Activated T-cell treated with anti-CD3 and anti-CD28 coated beads, Interleukin-2, amount 50 U/mL, for 48 hours (primary cell): ENCODE measurements around the gene DNALI1.
"Not testable (repeated sequence)": the region's sequence is repeated elsewhere in the genome, so short reads cannot be mapped to it uniquely, and the experiment has no call there.

Source experiments
- DNase-seq, 2 experiments: peaks; one replicate each; pipeline ENCODE4 v3.0.0-alpha.2; 2020

The DNALI1 gene

DNA sequence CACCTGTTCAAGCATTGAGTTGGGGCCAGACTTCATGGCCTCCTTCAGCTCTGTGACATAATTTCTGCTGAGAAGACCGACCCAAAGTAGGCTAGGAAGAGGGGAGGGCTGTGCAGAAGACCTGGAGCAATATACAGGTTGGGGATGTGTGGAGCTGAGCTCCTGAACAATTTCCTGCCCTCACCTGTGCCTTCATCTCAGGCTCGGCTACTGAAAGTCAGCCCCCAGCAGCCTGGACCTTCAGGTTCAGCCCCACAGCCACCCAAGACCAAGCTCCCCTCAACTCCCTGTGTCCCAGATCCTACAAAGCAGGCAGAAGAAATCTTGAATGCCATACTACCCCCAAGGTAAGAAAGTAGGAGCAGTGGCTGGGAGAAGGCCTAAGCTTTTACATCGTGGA, 662 bp downstream of the DNALI1 start:
- no peak for DNase-seq

- no peak for DNase-seq
Observed at GRCh38 chr1:37558411-37558810, 1.7 kb downstream of the DNALI1 start.

- no peak for DNase-seq
Observed at GRCh38 chr1:37559080-37559479, 2.3 kb downstream of the DNALI1 start.

DNA sequence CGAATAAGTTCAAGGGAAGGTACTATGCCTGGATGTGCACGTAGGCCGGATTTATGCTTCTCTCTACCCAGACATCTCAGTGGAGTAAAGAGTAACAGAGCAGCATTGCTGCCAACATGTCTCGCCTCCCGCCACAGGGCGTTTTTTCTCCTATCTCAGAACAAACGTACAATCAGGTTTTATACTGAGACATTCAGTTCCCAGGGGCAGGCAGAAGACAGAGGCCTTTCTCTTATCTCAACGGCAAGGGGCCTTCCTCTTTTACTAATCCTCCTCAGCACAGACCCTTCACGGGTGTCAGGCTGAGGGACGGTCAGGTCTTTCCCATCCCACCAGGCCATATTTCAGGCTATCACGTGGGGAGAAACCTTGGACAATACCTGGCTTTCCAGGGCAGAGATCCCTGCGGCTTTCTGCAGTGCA, 3.2 kb downstream of the DNALI1 start:
- DNase-seq = not testable (repeated sequence)

DNA sequence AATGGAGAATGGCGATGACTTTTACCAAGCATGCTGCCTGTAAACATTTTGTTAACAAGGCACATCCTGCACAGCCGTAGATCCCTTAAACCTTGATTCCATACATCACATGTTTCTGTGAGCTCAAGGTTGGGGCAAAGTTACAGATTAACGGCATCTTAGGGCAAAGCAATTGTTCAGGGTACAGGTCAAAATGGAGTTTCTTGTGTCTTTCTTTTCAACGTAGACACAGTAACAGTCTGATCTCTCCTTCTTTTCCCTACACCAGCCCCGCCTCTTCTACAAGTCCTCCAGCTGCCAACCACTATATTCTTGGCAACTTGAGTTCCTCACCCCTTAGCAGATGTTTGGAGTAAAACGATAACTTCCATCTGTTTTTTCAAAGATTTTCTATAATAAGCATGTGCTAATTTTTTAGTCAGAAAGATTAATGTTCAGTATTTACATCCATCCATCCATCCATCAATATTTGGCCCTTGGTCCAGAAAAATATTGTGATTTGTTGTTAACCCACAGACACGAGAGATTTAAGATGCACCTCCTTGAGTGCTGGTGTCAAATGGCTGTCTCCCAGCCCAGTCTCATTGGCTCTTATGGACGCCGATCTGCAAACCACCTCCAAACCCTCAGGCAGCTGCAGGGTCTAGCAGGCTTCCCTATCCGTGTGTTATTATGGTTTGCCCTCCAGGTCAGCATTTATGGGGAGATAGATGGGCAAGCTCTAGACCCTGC, 3.8 kb downstream of the DNALI1 start:
- no peak for DNase-seq

DNA sequence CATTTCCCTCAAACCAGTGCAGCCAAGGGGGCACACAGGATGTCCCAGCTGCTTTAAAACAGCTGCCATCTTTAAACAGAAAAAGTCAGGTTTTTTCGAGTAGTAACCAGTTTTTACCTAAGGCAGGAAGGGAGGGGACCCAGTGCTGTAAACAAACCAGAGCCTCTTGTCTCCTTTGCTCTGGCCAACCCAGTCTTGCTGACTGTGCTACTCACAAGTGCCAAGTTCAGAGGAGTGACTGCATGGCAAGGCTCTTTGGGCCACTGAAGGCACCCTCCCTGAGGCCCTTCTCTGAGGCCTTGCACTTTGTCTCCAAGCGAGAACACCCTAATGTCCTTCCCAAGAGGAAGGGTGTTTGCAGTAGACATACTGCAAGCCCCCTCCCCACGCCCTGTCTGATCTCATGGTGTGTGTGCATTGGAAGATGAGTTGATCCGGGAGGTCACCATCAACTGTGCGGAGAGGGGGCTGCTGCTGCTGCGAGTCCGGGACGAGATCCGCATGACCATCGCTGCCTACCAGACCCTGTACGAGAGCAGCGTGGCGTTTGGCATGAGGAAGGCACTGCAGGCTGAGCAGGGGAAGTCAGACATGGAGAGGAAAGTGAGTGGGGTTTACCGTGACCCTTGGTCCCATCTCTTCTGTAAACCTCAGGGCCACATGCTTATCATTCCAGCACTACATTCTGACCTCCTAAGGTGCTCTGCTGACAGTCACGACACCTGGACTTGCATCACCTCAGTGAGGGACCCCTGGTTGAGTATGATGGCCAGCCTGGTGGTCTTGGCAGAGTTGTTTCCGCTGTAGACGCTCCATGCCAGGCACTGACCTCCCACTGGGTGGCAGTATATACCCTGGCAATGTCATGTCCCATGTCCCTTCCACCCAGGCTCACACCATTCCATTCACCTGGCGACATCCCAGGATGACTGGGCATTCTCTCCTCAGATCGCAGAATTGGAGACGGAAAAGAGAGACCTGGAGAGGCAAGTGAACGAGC, 4.7 kb downstream of the DNALI1 start:
- peak; percentile 62 to 66 for DNase-seq

DNA sequence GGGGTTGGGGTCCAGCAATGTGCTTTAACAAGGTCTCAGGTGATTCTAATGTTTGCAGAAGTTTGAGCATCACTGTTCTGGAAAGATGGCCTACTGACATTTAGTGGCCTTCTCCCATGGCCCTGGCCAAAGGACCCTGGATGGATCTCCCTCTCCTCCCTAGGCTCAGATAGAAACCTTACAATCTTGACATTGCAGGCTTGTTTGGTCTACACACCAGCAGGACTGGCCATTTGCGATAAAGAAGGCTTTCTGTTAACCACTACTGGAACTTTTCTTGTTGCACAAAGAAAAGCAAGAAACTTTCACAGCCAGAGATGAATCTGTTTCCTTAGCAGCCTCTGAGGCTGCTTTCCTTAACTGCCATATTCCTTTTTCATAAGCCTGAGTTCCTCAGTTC, 6.2 kb downstream of the DNALI1 start:
- no peak for DNase-seq

DNA sequence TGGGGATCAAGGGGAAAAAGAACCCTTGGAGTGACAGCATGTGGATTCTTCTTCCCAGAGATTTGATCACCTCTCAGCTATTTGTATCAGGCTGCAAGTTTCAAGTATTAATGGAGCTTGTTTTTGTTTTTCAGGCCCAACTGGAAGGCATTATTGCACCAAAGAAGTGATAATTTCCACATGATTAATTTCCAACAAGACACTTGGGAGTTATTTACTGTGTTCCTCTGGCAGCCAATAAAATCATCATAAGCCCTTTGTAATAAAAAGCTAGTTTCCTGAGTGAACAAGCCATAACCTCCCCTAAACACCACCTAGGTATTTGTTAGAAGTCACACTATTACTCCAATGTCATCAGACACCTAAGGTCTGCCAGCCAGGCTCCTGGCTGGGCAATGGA, 8.2 kb downstream of the DNALI1 start:
- no peak for DNase-seq

- DNase-seq = no peak
Observed at GRCh38 chr1:37567023-37567422, 10.3 kb downstream of the DNALI1 start.

- no peak for DNase-seq
Observed at GRCh38 chr1:37570528-37571334, 14.0 kb downstream of the DNALI1 start.

GRCh38 chr1:37574834-37575480, 18.2 kb downstream of the DNALI1 start:
- peak in 1 of 2 experiments; percentile 31 for DNase-seq

GRCh38 chr1:37575692-37576091, 19.0 kb downstream of the DNALI1 start:
- DNase-seq = no peak

DNA sequence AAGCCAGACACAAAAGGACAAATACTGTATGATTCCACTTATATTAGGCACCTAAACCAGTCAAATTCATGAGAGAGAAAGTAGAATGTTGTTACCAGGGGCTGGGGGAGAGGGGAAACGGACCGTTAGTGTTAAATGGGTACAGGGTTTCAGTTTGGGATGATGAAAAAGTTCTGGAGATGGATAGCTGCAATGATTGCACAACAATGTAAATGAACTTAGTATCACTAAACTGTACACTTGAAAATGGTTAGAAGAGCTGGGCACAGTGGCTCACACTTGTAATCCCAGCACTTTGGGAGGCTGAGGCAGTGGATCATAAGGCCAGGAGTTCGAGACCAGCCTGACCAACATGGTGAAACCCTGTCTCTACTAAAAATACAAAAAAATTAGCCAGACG, 27.8 kb downstream of the DNALI1 start:
- not testable (repeated sequence) for DNase-seq

- DNase-seq = no peak
Observed at GRCh38 chr1:37588939-37589338, 32.2 kb downstream of the DNALI1 start.

DNA sequence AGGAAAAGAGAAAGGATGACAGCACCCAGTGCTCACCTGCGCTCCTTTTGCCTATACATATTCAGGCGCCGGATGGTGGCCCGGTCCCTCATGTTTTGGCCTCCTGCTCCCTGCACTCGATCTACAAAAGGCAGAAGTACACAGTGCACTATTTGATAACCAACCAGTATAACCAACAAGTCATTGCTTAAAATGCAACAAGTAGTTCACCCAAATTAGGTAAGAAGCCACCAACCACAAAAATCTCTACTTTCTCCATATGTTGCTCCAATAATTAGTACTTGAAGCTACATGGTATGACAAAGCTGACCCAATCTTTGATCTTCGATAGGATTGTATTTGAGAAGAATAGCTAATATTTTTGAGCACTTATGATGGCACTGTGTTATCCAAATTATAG, 37.0 kb downstream of the DNALI1 start:
- DNase-seq = no peak

GRCh38 chr1:37595440-37596181, 38.9 kb downstream of the DNALI1 start, which contains the start of gene GNL2:
GNL2 (minus strand) TSS chr1:37595937; CDS start chr1:37595822, 115 bp downstream.
- DNase-seq = peak; percentile 96 to 98

- DNase-seq = no peak
Observed at GRCh38 chr1:37596182-37596667, 39.5 kb downstream of the DNALI1 start.

GRCh38 chr1:37599940-37600339, 43.2 kb downstream of the DNALI1 start:
- DNase-seq = no peak

DNA sequence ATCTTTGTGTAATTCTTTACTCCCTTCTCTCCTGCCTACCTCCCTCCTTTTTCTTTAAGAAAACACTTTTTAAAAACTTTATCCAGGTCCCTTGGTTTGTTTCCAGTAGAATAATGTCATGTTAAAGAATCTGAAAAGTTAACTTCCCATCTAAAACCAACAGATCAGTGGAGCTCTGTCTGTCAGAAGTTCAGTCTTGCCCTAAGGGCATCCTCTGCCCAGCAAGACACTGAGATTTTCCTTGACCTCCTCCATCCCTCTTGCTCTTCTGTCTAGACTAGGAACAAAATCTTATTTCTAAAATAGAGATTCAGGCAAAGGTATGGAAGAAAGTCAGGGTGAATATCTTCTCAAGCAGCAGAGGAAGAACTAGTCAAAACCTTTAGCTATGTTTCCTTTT, 44.7 kb downstream of the DNALI1 start:
- DNase-seq = no peak

- peak; percentile 32 to 49 for DNase-seq
Observed at GRCh38 chr1:37602750-37603694, 46.3 kb downstream of the DNALI1 start.
